AG04450 (cell line): ENCODE measurements around the gene FH. TPM values are rescaled to one million over a fixed set of nuclear protein-coding genes. Genes with fewer than 3 reads are reported as not detected.

ENCODE experiments used
- CTCF ChIA-PET: fragments of 300-600, 350-600 bp; formaldehyde crosslinking; extraction: SDS; loops from one replicate; lab custom pipeline; 2022; ENCODE audit warnings: antibody characterized with exemption, inconsistent platforms; lab: Charles Lee
- POLR2A ChIA-PET: fragments of 350-600 bp; formaldehyde crosslinking; extraction: SDS; loops from one replicate; lab custom pipeline; 2021; ENCODE audit warnings: antibody characterized with exemption, inconsistent platforms; lab: Yijun Ruan, JAX
- DNase-seq: peaks from one replicate; pipeline ENCODE4 v3.0.0-alpha.2; 2011; ENCODE audit warnings: low read depth, low spot score
- H3K27ac ChIP-seq: one replicate; pipeline ENCODE4 v1.5.1; 2012; ENCODE audit warnings: low read depth, low read length, control low read depth
- H3K27me3 ChIP-seq: one replicate; pipeline ENCODE4 v1.6.0; 2012; ENCODE audit warnings: low read length; ENCODE audit not compliant: control insufficient read depth, insufficient read depth
- H3K4me3 ChIP-seq: 2 replicates; pipeline ENCODE4 v1.5.1; 2011; ENCODE audit warnings: mild to moderate bottlenecking, low read depth, low read length, control low read depth
- H3K9me3 ChIP-seq: 2 replicates; pipeline ENCODE4 v1.5.1; 2012; ENCODE audit warnings: low read length; ENCODE audit not compliant: control insufficient read depth, insufficient read depth
- polyA plus RNA-seq: library from polyadenylated mRNA; depleted of rRNA; stranded (reverse); fragments of >200 nt; gene quantifications from 2 replicates; pipeline ENCODE4 v1.2.3, GENCODE V29; 2011
- TF ChIP-seq, protein P1 (sequence below): IDR thresholded peaks from 2 replicates; pipeline ENCODE4 v1.5.1; 2011; ENCODE audit warnings: low read depth, low read length, control low read depth, inconsistent platforms

FH gene
- polyA plus RNA-seq, 1 experiment: 104 TPM

DNA sequence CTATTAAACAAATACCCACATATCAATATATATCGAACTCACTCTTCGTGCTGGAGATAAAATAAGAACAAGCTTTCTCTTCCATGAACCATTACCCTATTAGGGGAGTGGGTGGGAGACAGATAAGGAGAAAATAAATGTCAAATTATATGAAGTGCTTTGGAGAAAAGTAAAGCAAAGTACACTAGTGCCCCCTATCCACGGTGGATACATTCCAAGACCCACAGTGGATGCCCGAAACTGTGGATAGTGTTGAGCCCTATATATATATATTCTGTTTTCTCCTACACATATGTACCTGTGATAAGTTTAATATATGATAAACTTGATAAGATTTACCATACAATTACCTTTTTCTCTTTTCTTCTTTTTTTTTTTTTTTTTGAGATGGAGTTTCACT lies 54.6 kb downstream of the FH start:
- TF ChIP-seq, protein P1, sequence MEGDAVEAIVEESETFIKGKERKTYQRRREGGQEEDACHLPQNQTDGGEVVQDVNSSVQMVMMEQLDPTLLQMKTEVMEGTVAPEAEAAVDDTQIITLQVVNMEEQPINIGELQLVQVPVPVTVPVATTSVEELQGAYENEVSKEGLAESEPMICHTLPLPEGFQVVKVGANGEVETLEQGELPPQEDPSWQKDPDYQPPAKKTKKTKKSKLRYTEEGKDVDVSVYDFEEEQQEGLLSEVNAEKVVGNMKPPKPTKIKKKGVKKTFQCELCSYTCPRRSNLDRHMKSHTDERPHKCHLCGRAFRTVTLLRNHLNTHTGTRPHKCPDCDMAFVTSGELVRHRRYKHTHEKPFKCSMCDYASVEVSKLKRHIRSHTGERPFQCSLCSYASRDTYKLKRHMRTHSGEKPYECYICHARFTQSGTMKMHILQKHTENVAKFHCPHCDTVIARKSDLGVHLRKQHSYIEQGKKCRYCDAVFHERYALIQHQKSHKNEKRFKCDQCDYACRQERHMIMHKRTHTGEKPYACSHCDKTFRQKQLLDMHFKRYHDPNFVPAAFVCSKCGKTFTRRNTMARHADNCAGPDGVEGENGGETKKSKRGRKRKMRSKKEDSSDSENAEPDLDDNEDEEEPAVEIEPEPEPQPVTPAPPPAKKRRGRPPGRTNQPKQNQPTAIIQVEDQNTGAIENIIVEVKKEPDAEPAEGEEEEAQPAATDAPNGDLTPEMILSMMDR: no peak
- no peak for DNase-seq
- POLR2A ChIA-PET: no interaction called here
- no peaks in the 10 kb centered on the region for H3K27me3 ChIP-seq
- no peak overlapping the region for H3K4me3 ChIP-seq
- no peaks in the 10 kb centered on the region for H3K9me3 ChIP-seq
- no peak overlapping the region for H3K27ac ChIP-seq
- CTCF ChIA-PET: no interaction called here

DNA sequence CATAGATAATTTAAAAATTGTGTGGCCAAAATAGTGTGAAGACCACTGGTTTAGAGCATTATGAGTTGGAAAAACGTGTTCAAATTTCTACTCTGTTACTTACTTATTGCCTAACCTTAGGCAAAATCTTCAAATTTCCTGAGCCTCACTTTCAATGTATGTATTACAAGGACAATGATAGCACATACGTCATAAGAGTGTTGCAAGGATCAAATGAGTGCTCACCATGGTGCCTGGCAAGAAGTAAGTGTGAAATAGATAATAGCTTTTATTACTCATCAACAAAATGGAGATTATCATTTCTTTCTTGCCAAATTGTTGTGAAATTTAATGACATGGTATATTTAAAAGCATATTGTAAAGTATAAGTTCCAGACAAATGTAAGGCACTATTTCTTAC lies 57.2 kb downstream of the FH start:
- DNase-seq: no peak
- ChIA-PET POLR2A (no interaction called here), CTCF (no interaction called here)
- Histone ChIP-seq H3K27ac (no peak overlapping the region), H3K4me3 (no peak overlapping the region), H3K27me3 (peaks cover 2% of the 10 kb centered on the region), H3K9me3 (no peaks in the 10 kb centered on the region)
- TF ChIP-seq, protein P1: no peak

DNA sequence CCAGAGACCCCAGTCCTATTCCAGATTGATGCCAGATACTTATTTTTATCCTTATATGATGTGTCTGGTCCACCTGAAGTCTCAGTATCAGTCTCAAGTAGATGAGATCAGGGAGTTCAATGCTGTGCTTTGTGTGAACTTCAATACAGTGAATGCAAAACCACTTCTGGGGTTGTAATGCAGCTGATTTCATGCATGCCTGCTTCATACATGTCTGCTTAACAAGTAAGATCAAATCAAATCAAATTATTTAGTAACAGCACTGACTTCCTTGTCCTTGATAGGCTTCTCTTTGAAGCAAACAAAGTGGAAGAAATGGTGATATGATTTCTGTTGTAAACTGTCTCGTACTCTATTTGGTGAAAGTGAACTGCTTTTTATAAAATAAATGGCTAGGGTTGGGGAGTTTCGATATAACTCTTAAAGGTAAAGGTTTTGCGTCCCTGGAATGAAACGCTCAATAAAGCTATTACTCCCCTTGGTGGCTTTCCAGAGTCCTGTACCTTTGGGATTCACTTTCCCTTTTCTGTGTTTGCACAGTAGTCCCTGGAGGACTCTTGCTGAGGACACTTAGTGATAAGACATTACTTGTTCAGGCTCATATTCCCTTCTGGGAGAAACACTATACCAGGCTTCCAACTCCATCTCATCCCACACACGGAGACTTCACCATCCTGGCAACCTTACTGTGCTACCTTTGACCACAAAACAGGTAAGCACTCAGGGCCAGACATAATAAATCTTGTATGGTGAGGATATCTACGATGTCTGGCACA lies 59.3 kb downstream of the FH start:
- no peak for DNase-seq
- H3K27ac ChIP-seq: no peak overlapping the region
- peaks cover 2% of the 10 kb centered on the region for H3K27me3 ChIP-seq
- no peaks in the 10 kb centered on the region for H3K9me3 ChIP-seq
- H3K4me3 ChIP-seq: no peak overlapping the region
- CTCF ChIA-PET: no interaction called here
- POLR2A ChIA-PET: no interaction called here
- TF ChIP-seq, protein P1: no peak

GRCh38 chr1:241459186-241459802 lies 60.3 kb downstream of the FH start:
- DNase-seq: no peak
- TF ChIP-seq, protein P1: no peak
- H3K27me3 ChIP-seq: peaks cover 2% of the 10 kb centered on the region
- no peak overlapping the region for H3K27ac ChIP-seq
- CTCF ChIA-PET: interaction anchor here (1.3 kb wide), 1 partner anchor 26 kb away, joined by 4 read pairs; no protein-coding TSS in a partner anchor
- H3K9me3 ChIP-seq: no peaks in the 10 kb centered on the region
- POLR2A ChIA-PET: no interaction called here
- H3K4me3 ChIP-seq: no peak overlapping the region

DNA sequence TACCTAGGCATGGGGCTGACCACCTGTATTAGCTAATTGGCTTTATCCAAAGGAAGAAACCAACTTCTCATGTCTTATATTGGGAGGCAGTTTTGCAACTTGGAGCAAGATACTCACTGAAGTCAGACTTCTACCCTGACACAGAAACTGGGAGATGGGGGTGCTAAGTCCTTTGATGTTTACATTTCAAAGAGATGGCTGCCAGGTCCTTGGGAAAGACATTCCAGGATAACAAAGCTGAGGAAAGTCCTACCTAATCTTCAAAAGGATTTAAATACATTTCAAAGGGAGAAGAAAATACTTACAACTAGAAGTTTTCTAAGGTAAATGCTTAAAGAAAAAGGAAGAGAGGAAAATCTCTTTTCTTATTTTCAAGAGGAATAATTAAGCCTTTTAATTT lies 62.1 kb downstream of the FH start:
- TF ChIP-seq, protein P1: no peak
- Histone ChIP-seq H3K27me3 (peaks cover 2% of the 10 kb centered on the region), H3K4me3 (no peak overlapping the region), H3K27ac (no peak overlapping the region), H3K9me3 (no peaks in the 10 kb centered on the region)
- DNase-seq: no peak
- ChIA-PET POLR2A (no interaction called here), CTCF (no interaction called here)
